Thyroid gland (tissue), 4 donors: ENCODE data around the gene RHBDF1. TPM values are rescaled to one million over a fixed set of nuclear protein-coding genes. Genes with fewer than 3 reads are reported as not detected.

Experiments
- DNase-seq, 2 donors: peaks; one replicate each; pipeline ENCODE4 v3.0.0-alpha.2; 2019
- H3K27ac ChIP-seq, 3 donors: fragments of 200-600 bp; sonication (generic); 1 replicate in 2 of 3; 2 replicates in 1 of 3; pipeline ENCODE4 v1.5.1; 2016 to 2019; ENCODE audit warnings: mild to moderate bottlenecking in 1 of 3, moderate library complexity in 1 of 3
- H3K27me3 ChIP-seq: fragments of 200-600 bp; sonication (generic); one replicate; pipeline ENCODE4 v1.5.1; 2019
- H3K36me3 ChIP-seq, 2 donors: fragments of 200-600 bp; sonication (generic); one replicate each; pipeline ENCODE4 v1.5.1; 2016 to 2019
- H3K4me1 ChIP-seq, 2 donors: fragments of 200-600 bp; sonication (generic); one replicate each; pipeline ENCODE4 v1.5.1; 2017 to 2019
- H3K4me3 ChIP-seq, 3 donors: fragments of 200-600 bp; sonication (generic); replicated peaks in 1 of 3; 1 replicate in 2 of 3; 2 replicates in 1 of 3; pipeline ENCODE4 v1.5.1; 2016; ENCODE audit warnings: mild to moderate bottlenecking in 1 of 3
- H3K9me3 ChIP-seq: fragments of 200-600 bp; sonication (generic); one replicate; pipeline ENCODE4 v1.5.1; 2017
- POLR2A ChIP-seq, 2 donors: fragments of 450-650 bp; IDR thresholded peaks; one replicate each; pipeline ENCODE4 v1.6.1; 2017; ENCODE audit warnings: antibody characterized with exemption in 2 of 2, mild to moderate bottlenecking in 2 of 2, moderate library complexity in 1 of 2
- WGBS, 2 donors: methylation state at CpG; one replicate each; pipeline ENCODE4 v1.1.5; 2017; 5-methylcytosine and 5-hydroxymethylcytosine counted together
- intact Hi-C: fragments of 100-400 bp; cut with DNase I; formaldehyde crosslinking; loops from one replicate; pipeline ENCODE4 v1.15.1; 2023
- total RNA-seq, 4 donors: library from RNA; depleted of rRNA; stranded (reverse); fragments of >200 nt; gene quantifications; one replicate each; pipeline ENCODE4 v1.2.3, GENCODE V29; 2016
- TF ChIP-seq, protein P1 (sequence below), 6 experiments: fragments of 200-600 bp in 3 of 6; fragments of 450-650 bp in 3 of 6; sonication (generic) in 3 of 6; IDR thresholded peaks; one replicate each; pipeline ENCODE4 v1.5.1; 2016 to 2019; ENCODE audit warnings: antibody characterized with exemption in 6 of 6, mild to moderate bottlenecking in 2 of 6, inconsistent platforms in 1 of 6, moderate library complexity in 1 of 6

The RHBDF1 gene
- total RNA-seq, 4 donors from 2014 or later = 20.4 to 35.4 (median 28.4) TPM

DNA sequence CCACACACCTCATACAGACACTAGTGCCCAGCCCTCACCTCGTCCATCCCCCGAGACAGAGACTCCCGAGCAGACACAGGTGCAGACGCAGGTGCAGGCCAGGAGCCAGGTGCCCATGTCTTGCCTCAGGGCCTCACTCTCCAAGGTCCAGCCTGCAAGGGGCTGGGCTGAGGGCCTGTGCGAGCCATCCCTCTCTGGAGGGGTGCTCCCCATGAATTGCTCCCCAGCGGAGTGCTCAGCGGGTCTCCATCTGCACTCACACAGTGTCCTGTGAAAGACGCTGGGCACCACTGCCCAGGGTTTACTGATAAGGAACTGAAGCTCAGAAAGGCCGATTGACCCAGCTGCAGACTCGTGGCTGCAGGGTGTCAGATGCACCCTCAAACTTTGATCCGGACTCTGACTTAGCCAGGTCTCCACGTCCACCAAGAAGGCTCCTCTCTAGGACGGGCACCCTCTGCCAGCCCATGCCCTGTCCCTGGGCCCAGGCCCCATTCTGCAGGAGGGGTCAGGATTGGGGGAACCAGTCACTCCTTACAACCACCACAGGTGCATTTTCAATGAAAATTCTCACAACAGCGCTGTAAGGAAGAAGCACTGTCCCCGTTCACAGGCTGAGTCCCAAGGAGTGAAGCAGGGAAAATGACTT lies 36.0 kb downstream of the RHBDF1 start:
- WGBS, 2 donors = 90 to 99% methylated on average over 12 of the region's 15 CpGs
- H3K4me3 ChIP-seq = no peak overlapping the region
- no peaks in the 10 kb centered on the region for H3K36me3 ChIP-seq
- TF ChIP-seq, protein P1, sequence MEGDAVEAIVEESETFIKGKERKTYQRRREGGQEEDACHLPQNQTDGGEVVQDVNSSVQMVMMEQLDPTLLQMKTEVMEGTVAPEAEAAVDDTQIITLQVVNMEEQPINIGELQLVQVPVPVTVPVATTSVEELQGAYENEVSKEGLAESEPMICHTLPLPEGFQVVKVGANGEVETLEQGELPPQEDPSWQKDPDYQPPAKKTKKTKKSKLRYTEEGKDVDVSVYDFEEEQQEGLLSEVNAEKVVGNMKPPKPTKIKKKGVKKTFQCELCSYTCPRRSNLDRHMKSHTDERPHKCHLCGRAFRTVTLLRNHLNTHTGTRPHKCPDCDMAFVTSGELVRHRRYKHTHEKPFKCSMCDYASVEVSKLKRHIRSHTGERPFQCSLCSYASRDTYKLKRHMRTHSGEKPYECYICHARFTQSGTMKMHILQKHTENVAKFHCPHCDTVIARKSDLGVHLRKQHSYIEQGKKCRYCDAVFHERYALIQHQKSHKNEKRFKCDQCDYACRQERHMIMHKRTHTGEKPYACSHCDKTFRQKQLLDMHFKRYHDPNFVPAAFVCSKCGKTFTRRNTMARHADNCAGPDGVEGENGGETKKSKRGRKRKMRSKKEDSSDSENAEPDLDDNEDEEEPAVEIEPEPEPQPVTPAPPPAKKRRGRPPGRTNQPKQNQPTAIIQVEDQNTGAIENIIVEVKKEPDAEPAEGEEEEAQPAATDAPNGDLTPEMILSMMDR (IDR thresholded peaks at IDR 0.05) = no peak
- no peak for TF ChIP-seq POLR2A (IDR thresholded peaks at IDR 0.05)
- no peaks in the 10 kb centered on the region for H3K27me3 ChIP-seq
- H3K9me3 ChIP-seq = no peaks in the 10 kb centered on the region
- H3K27ac ChIP-seq = no peak overlapping the region
- no peak for DNase-seq
- no peaks in the 10 kb centered on the region for H3K4me1 ChIP-seq
- intact Hi-C loops = no loop called here

DNA sequence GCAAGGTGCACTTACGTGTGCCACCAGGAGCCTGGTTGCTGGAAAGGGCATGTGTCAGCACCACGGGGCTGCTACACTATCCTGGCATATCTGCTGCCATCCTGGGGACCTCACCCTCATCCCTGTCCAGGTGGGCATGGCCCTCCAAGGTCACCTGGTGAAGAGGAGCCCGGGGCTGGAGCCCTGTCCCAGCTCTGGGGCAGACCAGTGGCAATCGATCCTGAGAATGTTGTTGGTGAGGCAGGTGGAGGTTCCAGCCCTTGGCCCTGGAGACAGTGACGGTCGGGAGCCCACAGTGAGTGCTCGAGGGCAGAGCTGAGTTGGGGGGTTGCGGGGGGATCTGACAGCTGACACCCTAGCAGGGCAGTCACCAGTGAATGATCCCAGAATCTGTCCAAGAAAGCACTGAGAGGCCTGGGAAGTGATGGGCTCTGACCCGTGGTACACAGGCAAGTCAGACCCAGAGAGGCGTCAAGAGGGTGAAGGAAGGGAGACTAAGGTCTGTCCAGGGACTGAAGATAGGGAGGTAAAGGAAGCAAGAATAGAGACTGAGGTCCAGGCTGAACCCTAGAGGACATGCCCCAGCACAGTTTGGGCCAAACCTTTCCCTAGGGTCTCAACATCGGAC lies 36.6 kb downstream of the RHBDF1 start:
- H3K36me3 ChIP-seq = no peaks in the 10 kb centered on the region
- no peak overlapping the region for H3K4me3 ChIP-seq
- DNase-seq = no peak
- TF ChIP-seq POLR2A (IDR thresholded peaks at IDR 0.05) = no peak
- TF ChIP-seq, protein P1 (IDR thresholded peaks at IDR 0.05) = no peak
- intact Hi-C loops = no loop called here
- no peaks in the 10 kb centered on the region for H3K27me3 ChIP-seq
- 82 to 92% methylated on average over 9 to 10 of the region's 11 CpGs for WGBS, 2 donors
- H3K9me3 ChIP-seq = no peaks in the 10 kb centered on the region
- no peaks in the 10 kb centered on the region for H3K4me1 ChIP-seq
- H3K27ac ChIP-seq = no peak overlapping the region

DNA sequence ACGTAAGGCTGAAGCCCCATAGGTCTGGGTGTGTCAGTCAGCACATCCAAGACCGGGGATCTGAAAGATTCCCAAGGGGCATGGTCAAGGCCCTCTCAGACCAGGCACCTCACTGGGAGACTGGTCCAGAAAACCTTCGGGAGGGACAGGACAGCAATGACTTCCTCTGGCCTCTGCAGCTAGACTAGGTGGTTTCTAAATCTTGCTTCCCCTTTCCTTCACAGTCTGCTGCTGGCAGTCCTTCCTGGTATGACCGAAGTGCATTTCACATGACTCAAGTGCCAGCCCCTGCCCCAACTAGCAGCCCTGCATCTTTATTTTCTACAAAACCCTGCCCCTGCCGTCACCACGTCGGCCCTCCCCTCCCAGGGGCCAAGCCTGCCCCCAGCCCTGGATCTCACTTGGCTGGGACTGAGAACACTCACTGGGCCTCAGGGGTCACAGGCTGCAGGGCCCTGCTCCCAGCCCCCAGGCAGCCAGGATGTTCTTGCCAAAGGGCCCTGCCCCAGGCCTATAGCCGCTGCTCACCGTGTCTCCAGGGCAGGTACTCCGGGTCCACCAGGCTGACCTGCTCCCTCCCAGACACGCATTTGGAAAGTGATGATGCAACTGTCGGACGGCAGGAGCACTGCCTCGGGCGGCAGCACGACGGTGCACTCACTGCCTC lies 37.3 kb downstream of the RHBDF1 start:
- H3K27ac ChIP-seq = no peak overlapping the region
- WGBS, 2 donors = 76 to 90% methylated on average over 13 to 15 of the region's 17 CpGs
- no peak overlapping the region for H3K4me3 ChIP-seq
- intact Hi-C loops = no loop called here
- H3K27me3 ChIP-seq = no peaks in the 10 kb centered on the region
- no peaks in the 10 kb centered on the region for H3K36me3 ChIP-seq
- H3K4me1 ChIP-seq = no peaks in the 10 kb centered on the region
- no peaks in the 10 kb centered on the region for H3K9me3 ChIP-seq
- DNase-seq = no peak
- TF ChIP-seq, protein P1 (IDR thresholded peaks at IDR 0.05) = no peak

DNA sequence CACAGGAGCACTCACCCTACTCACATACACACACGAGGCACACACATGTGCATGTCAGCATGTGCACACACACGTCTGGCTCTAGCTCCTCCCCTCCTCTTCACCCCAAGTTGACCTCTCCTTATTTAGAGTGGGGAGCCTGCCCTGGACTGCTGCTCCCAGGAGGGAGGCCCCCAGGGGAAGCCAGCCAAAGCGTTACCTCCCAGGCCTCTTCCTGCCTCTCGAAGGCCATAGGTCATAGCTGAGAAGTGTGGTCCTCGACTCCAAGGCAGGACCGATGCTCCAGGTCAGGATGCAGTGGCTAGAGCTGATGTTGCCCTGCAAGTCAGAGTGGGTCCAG lies 37.8 kb downstream of the RHBDF1 start:
- no peak for DNase-seq
- no peaks in the 10 kb centered on the region for H3K9me3 ChIP-seq
- WGBS, 2 donors = 57 to 64% methylated on average over 5 to 6 of the region's 6 CpGs
- H3K4me3 ChIP-seq = no peak overlapping the region
- intact Hi-C loops = no loop called here
- H3K27ac ChIP-seq = no peak overlapping the region
- H3K27me3 ChIP-seq = no peaks in the 10 kb centered on the region
- no peaks in the 10 kb centered on the region for H3K36me3 ChIP-seq
- no peaks in the 10 kb centered on the region for H3K4me1 ChIP-seq
- TF ChIP-seq, protein P1 (IDR thresholded peaks at IDR 0.05) = no peak
- TF ChIP-seq POLR2A (IDR thresholded peaks at IDR 0.05) = no peak
